HepG2 (cell line): ENCODE results near the gene PIAS3. TPM values are rescaled to one million over a fixed set of nuclear protein-coding genes. Genes with fewer than 3 reads are reported as not detected.

ENCODE experiments used
- HNRNPLL ChIP-seq: fragments of 200-400 bp; formaldehyde crosslinking; IDR thresholded peaks from 2 replicates; pipeline ENCODE4 v1.6.1; 2017; ENCODE audit warnings: mild to moderate bottlenecking, low read depth, low read length; ENCODE audit not compliant: poor library complexity, severe bottlenecking
- MTA1 ChIP-seq: sonication (generic); formaldehyde crosslinking; IDR thresholded peaks from 2 replicates; pipeline ENCODE4 v1.4.0; 2020; ENCODE audit warnings: missing genetic modification reagents, mild to moderate bottlenecking, borderline replicate concordance
- NFIB ChIP-seq: sonication (generic); formaldehyde crosslinking; IDR thresholded peaks from 2 replicates; pipeline ENCODE4 v1.9.0; 2021; ENCODE audit warnings: missing genetic modification reagents, mild to moderate bottlenecking, borderline replicate concordance
- YY1 ChIP-seq: IDR thresholded peaks from 2 replicates; pipeline ENCODE4 v1.6.1; 2011; ENCODE audit warnings: low read length, low read depth, moderate library complexity, mild to moderate bottlenecking; ENCODE audit not compliant: insufficient read depth, insufficient replicate concordance
- ZBTB40 ChIP-seq, 2 experiments: fragments of 450-650 bp in 1 of 2; sonication (generic) in 1 of 2; formaldehyde crosslinking in 1 of 2; IDR thresholded peaks; 2 replicates each; pipeline versions ENCODE4 v1.6.1 to v1.8.0; 2016 to 2022; ENCODE audit warnings: antibody characterized with exemption in 1 of 2, mild to moderate bottlenecking in 1 of 2, missing genetic modification reagents in 1 of 2
- ZBTB42 ChIP-seq: sonication (generic); formaldehyde crosslinking; IDR thresholded peaks from 2 replicates; pipeline ENCODE4 v1.5.0; 2020; ENCODE audit warnings: mild to moderate bottlenecking, missing genetic modification reagents
- ZNF557 ChIP-seq: sonication (generic); formaldehyde crosslinking; IDR thresholded peaks from 2 replicates; pipeline ENCODE4 v1.4.0; 2020; ENCODE audit warnings: missing genetic modification reagents
- ZNF572 ChIP-seq: sonication (generic); formaldehyde crosslinking; IDR thresholded peaks from 2 replicates; pipeline ENCODE4 v1.5.1; 2020; ENCODE audit warnings: mild to moderate bottlenecking, missing genetic modification reagents
- ZNF607 ChIP-seq: sonication (generic); formaldehyde crosslinking; IDR thresholded peaks from 2 replicates; pipeline ENCODE4 v1.5.1; 2020; ENCODE audit warnings: missing genetic modification reagents, mild to moderate bottlenecking, borderline replicate concordance
- ZNF614 ChIP-seq: IDR thresholded peaks from 2 replicates; pipeline ENCODE4 v1.6.1; 2018; ENCODE audit warnings: missing biosample characterization, missing genetic modification reagents, inconsistent platforms, borderline replicate concordance
- ZNF766 ChIP-seq: sonication (generic); formaldehyde crosslinking; IDR thresholded peaks from 2 replicates; pipeline ENCODE4 v1.5.0; 2020; ENCODE audit warnings: missing genetic modification reagents, borderline replicate concordance
- ZNF891 ChIP-seq: sonication (generic); formaldehyde crosslinking; IDR thresholded peaks from 2 replicates; pipeline ENCODE4 v1.5.0; 2020; ENCODE audit warnings: mild to moderate bottlenecking, missing genetic modification reagents
- ZSCAN29 ChIP-seq: sonication (generic); formaldehyde crosslinking; conservative IDR thresholded peaks from 2 replicates; pipeline ENCODE4 v1.4.0; 2020; ENCODE audit warnings: mild to moderate bottlenecking, missing genetic modification reagents
- polyA plus RNA-seq, 8 experiments: library from polyadenylated mRNA; depleted of rRNA in 3 of 8; stranded (reverse) in 7 of 8; unstranded in 1 of 8; fragments of >200 nt; fragmentation: Illumina TruSeq in 4 of 8; extraction: Trizol in 4 of 8; gene quantifications; 2 replicates each; pipeline versions ENCODE4 v1.2.1 to v1.2.3, GENCODE V29; 2011 to 2016; ENCODE audit warnings: low read depth in 4 of 8, missing spikeins in 1 of 8, mixed read lengths in 1 of 8; ENCODE audit not compliant: insufficient read depth in 1 of 8
- total RNA-seq, 5 experiments: library from RNA; depleted of rRNA; stranded (reverse); fragments of >200 nt; fragmentation: Illumina TruSeq; extraction: Trizol; gene quantifications; 2 replicates each; pipeline ENCODE4 v1.2.3, GENCODE V29; 2016; ENCODE audit warnings: low read depth in 1 of 5
- TF ChIP-seq, protein P1 (sequence below): sonication (generic); formaldehyde crosslinking; IDR thresholded peaks from 2 replicates; pipeline ENCODE4 v1.9.0; 2022; ENCODE audit warnings: low read depth, missing genetic modification reagents
- TF ChIP-seq, protein P2 (sequence below): sonication (generic); formaldehyde crosslinking; IDR thresholded peaks from 2 replicates; pipeline ENCODE4 v1.5.1; 2020; ENCODE audit warnings: missing genetic modification reagents, mild to moderate bottlenecking, borderline replicate concordance

PIAS3 gene
- total and polyA plus RNA-seq, 2 of the 13 experiments (the other 11 are each of a cell fraction or from before 2014, with no cell fraction given): 3.7 to 8.0 TPM

DNA sequence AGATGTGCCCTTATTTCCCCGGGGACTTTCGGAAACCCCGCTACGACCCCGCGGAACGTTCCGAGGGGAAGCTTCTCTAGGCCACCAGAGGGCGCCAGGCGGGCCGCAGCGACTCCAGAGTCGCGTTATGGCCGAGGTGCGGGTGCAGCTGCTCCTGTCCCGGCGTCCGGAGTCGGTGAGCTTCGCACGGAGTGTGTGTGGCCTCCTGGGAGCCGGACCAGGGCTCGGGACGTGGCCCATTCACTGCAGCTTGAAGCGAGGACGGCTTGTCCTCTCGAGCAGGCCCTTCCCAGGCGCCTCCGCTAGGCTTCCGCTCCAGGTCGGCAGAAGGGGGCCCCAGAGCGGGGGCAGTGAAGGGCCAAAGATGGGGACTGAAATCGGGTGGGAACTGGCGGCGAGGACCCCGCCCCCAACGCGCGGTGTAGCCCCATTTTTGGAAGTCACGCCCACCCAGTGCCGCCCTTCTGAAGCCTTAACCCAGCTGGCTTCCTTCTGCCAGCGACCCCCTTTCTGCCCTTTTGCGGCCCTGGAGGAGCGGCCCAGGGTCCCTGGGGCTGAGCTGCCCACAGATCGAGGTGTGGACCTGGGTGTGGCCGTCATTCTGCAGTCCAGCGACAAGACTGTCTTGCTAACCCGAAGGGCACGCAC is 13.2 kb downstream of the PIAS3 start, which contains the start of gene NUDT17 (continued):
- TF ChIP-seq ZBTB40 (IDR thresholded peaks at IDR 0.05) (no peak), ZBTB40 (CRISPR knock-in tag; IDR thresholded peaks at IDR 0.05) (0 out of 2 replicates have a peak, but pooled peaks have one; percentile 26), ZNF607 (CRISPR knock-in tag) (peak; percentile 56; the same call in 1 of the 2 replicates), YY1 (peak; percentile 83), ZSCAN29 (peak; percentile 33; the same call in 1 of the 2 replicates), NFIB (CRISPR knock-in tag) (0 out of 2 replicates have a peak, but pooled peaks have one; percentile 23), ZNF572 (CRISPR knock-in tag) (0 out of 2 replicates have a peak, but pooled peaks have one; percentile 41), ZNF766 (0 out of 2 replicates have a peak, but pooled peaks have one; percentile 32), ZNF891 (CRISPR knock-in tag) (peak; percentile 56; the same call in 1 of the 2 replicates), HNRNPLL (peak; percentile 69), ZNF557 (CRISPR knock-in tag) (no peak), ZNF614 (CRISPR knock-in tag) (0 out of 2 replicates have a peak, but pooled peaks have one; percentile 27), ZBTB42 (no peak), MTA1 (CRISPR knock-in tag) (peak; percentile 12; the same call in 1 of the 2 replicates)
- TF ChIP-seq, protein P1, sequence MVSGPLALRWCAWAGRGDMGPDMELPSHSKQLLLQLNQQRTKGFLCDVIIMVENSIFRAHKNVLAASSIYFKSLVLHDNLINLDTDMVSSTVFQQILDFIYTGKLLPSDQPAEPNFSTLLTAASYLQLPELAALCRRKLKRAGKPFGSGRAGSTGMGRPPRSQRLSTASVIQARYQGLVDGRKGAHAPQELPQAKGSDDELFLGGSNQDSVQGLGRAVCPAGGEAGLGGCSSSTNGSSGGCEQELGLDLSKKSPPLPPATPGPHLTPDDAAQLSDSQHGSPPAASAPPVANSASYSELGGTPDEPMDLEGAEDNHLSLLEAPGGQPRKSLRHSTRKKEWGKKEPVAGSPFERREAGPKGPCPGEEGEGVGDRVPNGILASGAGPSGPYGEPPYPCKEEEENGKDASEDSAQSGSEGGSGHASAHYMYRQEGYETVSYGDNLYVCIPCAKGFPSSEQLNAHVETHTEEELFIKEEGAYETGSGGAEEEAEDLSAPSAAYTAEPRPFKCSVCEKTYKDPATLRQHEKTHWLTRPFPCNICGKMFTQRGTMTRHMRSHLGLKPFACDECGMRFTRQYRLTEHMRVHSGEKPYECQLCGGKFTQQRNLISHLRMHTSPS: no peak
- TF ChIP-seq, protein P2, sequence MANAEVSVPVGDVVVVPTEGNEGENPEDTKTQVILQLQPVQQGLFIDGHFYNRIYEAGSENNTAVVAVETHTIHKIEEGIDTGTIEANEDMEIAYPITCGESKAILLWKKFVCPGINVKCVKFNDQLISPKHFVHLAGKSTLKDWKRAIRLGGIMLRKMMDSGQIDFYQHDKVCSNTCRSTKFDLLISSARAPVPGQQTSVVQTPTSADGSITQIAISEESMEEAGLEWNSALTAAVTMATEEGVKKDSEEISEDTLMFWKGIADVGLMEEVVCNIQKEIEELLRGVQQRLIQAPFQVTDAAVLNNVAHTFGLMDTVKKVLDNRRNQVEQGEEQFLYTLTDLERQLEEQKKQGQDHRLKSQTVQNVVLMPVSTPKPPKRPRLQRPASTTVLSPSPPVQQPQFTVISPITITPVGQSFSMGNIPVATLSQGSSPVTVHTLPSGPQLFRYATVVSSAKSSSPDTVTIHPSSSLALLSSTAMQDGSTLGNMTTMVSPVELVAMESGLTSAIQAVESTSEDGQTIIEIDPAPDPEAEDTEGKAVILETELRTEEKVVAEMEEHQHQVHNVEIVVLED (CRISPR knock-in tag): peak; percentile 25; the same call in 1 of the 2 replicates
